ENCODE measurements around the gene CRELD1.

Gene CRELD1

DNA sequence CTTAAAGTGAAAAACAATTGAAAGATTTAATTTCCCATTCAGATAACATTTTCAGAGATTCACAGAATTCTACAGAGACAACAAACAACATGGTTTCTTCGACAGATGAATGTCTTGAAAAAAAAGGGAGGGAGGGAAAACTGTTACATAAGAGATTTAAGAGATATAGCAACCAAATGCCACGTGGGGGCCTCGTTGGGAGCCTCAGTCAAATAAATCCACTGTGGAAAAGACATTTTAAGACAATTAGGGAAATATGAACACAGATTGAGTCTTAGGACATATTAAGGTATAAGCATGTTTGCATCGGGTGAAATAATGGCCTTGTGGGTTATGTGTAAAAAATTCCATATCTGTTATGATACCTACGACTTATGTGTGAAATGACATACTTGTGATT is 23.6 kb downstream of the CRELD1 start:
- DNase-seq (ENCODE audit: low read depth) = no peak

DNA sequence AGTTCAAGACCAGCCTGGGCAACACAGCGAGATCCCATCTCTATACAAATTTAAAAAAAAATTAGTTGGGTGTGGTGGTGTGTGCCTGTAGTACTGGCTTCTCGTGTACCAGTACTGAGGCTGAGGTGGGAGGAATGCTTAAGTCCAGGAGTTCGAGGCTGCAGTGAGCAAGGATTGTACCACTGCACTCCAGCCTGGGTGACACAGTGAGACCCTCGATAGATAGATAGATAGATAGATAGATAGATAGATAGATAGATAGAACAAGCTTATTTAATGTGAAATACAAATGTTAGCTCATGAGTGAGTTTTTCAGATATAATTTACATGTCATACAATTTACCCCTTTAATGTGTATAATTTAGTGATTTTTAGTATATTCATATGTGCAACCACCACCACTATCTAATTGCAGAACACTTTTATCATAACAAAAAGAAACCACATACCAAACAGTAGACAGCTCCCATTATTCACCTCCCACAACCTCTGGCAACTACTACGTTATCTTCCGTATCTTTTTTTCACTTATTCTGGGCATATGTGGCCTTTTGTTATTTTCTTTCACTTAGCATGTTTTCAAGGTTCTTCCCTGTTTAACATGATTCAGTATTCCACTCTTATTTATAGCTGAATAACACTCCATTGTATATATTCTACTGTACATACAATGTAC is 31.7 kb downstream of the CRELD1 start:
- no peak for DNase-seq (ENCODE audit: low read depth)

- DNase-seq (ENCODE audit: low read depth) = no peak
Observed at GRCh38 chr3:9966841-9967240, 33.2 kb downstream of the CRELD1 start.

- no peak for DNase-seq (ENCODE audit: low read depth)
Observed at GRCh38 chr3:9969632-9970019, 36.0 kb downstream of the CRELD1 start.

DNA sequence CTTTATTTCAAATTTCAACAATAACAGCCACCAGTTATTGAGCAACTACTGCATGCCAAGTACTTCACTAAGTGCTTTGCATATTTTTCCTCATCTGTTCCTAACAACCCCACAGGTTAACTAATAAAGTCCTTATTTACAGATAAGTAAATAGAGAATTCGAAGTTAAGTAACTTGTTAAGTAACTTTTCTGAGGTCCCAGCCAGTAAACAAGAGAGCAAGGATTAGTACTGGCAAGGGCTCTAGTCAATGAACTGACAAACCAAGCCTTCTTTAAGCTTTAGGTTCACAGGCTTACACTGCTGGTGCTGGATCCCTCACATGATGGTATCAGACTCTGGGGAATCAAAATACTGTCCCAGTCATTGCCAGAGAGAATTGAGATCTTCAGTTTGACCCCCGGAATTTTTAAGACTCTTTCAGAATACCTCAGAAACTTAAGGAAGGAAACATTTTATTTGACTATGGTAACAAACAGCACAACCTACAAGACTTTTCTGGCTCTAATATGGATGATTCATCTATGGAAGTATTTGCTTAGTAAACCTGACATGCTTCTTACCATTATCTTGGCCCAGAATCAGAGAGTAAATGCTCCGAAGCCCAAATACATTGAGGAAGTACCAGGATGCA is 36.5 kb downstream of the CRELD1 start:
- no peak for DNase-seq (ENCODE audit: low read depth)

DNA sequence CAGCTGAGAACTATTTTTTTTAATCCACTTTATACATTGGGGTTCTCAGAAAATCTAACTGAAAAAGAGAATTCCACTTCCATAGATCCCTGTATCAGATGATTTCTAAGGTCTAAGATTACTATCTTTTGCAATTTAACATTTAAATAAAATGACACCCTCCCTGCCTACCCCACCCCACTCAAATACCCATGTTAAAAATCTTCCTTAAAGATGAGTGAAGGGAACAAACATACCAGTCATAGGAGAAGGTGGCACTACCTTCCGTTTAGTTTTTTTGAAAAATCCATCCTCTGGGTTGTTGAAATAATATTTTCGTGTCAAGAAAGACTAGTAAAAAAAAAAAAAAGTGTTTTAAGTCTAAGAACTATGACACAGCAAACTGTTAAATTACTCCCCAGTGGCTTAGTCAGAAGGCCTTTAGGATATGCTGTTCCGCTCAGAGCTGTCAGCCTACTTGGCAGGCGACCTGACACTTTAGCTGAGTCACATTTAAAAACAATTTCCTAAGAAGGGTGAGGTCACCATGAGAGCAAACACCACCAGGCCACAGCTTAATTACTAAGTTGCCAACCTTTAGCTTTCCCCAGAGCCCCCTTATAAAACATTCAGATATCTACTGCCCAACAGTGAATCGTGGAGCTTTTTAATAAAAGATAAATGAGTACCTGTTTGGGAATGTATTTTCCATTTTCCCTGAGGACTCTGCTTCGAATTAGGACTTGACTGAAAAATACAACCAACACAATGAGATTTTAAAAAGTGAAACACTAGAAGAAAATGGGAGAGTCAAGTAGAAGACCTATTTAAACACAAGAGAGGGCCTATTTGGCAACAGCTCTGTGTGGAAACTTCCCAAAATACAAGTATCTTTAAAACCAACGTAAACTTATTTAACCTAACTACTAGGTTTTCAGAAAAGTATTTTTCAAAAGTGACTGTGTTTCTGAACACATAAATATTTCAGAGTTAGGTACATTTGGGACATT is 43.4 kb downstream of the CRELD1 start:
- DNase-seq (ENCODE audit: low read depth) = peak; percentile 97

DNA sequence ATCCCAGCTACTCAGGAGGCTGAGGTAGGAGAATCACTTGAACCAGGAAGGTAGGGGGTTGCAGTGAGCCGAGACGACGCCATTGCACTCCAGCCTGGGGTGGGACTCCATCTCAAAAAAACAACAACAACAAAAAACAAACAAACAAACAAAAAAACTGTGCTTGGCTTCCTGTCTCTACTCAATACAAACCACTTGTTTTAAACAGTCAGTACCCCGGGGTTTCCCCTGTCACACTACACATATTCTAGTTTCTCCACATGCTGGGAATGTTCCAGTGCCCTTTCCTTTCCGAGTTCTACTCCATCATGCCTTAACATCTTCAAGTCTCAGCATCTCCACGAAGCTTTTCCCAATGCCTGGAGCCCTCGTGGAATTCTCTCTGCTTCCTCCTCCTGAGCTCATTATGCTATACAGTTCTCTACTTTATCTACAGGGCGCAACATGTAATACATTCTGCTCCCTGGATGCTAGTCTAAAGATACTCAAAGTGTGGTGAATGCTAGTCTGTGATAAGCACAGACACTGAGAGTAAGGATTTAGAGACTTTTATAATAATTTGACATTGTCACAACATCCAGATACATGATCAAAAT is 45.2 kb downstream of the CRELD1 start:
- no peak for DNase-seq (ENCODE audit: low read depth)

- DNase-seq (ENCODE audit: low read depth) = no peak
Observed at GRCh38 chr3:9980251-9980650, 46.6 kb downstream of the CRELD1 start.

DNA sequence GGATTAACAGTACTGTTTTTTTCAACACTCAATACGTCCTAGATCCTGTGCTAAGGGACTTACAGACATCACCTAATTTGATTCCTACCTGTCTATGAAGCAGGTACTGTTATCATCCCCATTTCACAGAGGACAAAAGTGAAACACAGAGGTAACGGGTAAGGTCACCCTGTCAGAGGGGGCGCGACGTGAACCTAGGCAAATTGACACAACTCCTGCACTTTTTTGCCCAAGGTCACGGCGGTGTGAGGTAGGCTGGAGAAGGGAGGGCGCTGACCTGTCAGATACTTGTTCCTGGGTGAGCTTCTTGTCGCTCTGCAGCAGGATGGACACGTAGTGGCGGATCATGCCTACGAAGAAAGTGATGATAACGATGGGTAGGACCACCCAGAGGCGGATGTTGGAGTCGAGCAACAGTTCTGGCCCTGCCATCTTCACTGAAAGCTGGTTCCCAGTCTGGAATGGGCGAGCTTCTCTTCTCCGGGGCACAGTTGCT is 52.6 kb downstream of the CRELD1 start:
- no peak for DNase-seq (ENCODE audit: low read depth)

GRCh38 chr3:9994086-9994844 is 60.6 kb downstream of the CRELD1 start:
- peak; percentile 75 for DNase-seq (ENCODE audit: low read depth)
